Cardiac fibroblast (primary cell): Measurements from ENCODE around the gene CPLANE2.

ENCODE experiments used
- DNase-seq, 2 donors: peaks; one replicate each; pipeline versions ENCODE4 v3.0.0 to v3.0.0-alpha.2; 2010; ENCODE audit warnings: low read depth in 2 of 2
- H3K4me3 ChIP-seq, 2 donors: replicated peaks in 1 of 2; 1 replicate in 1 of 2; 2 replicates in 1 of 2; pipeline ENCODE4 v1.5.1; 2011; ENCODE audit warnings: low read depth in 2 of 2, low read length in 2 of 2, mild to moderate bottlenecking in 2 of 2, moderate library complexity in 1 of 2
- TF ChIP-seq, protein P1 (sequence below): IDR thresholded peaks from one replicate; pipeline ENCODE4 v1.5.1; 2011; ENCODE audit warnings: low read depth, mild to moderate bottlenecking, low read length, inconsistent platforms

The CPLANE2 gene

GRCh38 chr1:16208270-16208987 lies 28.6 kb downstream of the CPLANE2 start:
- TF ChIP-seq, protein P1, sequence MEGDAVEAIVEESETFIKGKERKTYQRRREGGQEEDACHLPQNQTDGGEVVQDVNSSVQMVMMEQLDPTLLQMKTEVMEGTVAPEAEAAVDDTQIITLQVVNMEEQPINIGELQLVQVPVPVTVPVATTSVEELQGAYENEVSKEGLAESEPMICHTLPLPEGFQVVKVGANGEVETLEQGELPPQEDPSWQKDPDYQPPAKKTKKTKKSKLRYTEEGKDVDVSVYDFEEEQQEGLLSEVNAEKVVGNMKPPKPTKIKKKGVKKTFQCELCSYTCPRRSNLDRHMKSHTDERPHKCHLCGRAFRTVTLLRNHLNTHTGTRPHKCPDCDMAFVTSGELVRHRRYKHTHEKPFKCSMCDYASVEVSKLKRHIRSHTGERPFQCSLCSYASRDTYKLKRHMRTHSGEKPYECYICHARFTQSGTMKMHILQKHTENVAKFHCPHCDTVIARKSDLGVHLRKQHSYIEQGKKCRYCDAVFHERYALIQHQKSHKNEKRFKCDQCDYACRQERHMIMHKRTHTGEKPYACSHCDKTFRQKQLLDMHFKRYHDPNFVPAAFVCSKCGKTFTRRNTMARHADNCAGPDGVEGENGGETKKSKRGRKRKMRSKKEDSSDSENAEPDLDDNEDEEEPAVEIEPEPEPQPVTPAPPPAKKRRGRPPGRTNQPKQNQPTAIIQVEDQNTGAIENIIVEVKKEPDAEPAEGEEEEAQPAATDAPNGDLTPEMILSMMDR = no peak
- no peak overlapping the region for H3K4me3 ChIP-seq
- peak; percentile 30 to 48 for DNase-seq

- DNase-seq = peak in 1 of 2 donors; percentile 22
- H3K4me3 ChIP-seq = peak overlapping the region; percentile 46 to 53
- TF ChIP-seq, protein P1 = no peak
Observed at GRCh38 chr1:16207318-16208269, 29.4 kb downstream of the CPLANE2 start.

GRCh38 chr1:16206547-16207317 lies 30.3 kb downstream of the CPLANE2 start:
- DNase-seq = peak; percentile 99
- TF ChIP-seq, protein P1 = no peak
- H3K4me3 ChIP-seq = peak overlapping the region; percentile 46 to 62

GRCh38 chr1:16205891-16206546 lies 31.0 kb downstream of the CPLANE2 start:
- TF ChIP-seq, protein P1 = no peak
- no peak for DNase-seq
- H3K4me3 ChIP-seq = peak overlapping the region; percentile 44 to 62

GRCh38 chr1:16205334-16205671 lies 31.7 kb downstream of the CPLANE2 start:
- no peak overlapping the region for H3K4me3 ChIP-seq
- TF ChIP-seq, protein P1 = no peak
- no peak for DNase-seq
